ENCODE results near the gene OR10A3.
"Not testable (repeated sequence)": the region's sequence is repeated elsewhere in the genome, so short reads cannot be mapped to it uniquely, and the experiment has no call there.

Gene OR10A3, protein sequence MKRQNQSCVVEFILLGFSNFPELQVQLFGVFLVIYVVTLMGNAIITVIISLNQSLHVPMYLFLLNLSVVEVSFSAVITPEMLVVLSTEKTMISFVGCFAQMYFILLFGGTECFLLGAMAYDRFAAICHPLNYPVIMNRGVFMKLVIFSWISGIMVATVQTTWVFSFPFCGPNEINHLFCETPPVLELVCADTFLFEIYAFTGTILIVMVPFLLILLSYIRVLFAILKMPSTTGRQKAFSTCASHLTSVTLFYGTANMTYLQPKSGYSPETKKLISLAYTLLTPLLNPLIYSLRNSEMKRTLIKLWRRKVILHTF

GRCh38 chr11:7941608-7942007, at the start of gene OR10A3:
TSS of gene OR10A3 (minus strand) at chr11:7941708. CDS start at chr11:7939520, 2,188 bp downstream.
- in situ Hi-C loops (cut with MboI; ENCODE audit: low sequenced_read_pairs), result no loop called here

DNA sequence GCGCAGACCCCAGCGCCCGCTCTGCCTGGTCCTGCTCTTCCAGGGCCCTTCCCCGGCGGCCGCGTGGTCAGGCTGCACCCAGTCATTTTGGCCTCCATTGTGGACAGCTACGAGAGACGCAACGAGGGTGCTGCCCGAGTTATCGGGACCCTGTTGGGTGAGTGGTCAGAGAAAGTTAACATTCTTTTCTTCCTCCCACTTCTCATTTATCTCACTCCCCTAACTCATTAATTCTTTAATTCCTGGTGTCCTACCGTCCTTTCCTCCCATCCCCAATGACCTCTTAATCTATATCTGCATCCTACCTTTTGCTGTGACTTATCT, 46.0 kb upstream of the OR10A3 start:
- in situ Hi-C loops (cut with MboI; ENCODE audit: low sequenced_read_pairs), result not testable (repeated sequence)

DNA sequence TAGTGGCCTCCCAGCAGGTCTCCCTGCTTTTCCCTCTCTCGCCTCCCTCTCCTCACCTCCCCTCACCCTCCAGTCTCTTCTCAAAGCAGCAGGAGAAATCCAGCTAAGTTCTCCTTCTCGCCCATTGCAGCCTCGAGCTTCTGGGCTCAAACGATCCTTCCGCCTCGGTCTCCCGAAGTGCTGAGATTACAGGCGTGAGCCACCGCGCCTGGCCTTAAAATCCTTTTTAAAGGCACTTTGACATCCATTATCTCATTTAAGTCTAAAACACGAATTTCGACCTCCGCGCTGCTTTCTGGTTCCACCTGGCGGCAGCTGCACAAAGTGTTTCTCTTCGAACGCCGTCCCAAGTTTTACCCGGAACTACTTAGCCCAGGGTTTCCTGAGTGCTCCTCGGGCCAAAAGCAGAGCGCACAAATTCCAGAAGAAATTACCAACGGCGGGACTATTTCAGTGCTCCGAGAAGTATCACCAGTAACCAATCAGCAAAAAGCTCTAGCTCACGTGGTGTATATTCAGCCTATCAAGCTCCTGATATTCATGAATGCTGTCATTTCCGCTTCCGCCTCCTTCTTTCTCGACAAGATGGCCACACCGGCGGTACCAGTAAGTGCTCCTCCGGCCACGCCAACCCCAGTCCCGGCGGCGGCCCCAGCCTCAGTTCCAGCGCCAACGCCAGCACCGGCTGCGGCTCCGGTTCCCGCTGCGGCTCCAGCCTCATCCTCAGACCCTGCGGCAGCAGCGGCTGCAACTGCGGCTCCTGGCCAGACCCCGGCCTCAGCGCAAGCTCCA, 45.5 kb upstream of the OR10A3 start, which contains the start of gene EIF3F:
TSS of gene EIF3F (plus strand) at position 570 of the 792 bp plus-strand sequence. CDS start at position 586, 16 bp downstream.
- in situ Hi-C loops (cut with MboI; ENCODE audit: low sequenced_read_pairs), result no loop called here

DNA sequence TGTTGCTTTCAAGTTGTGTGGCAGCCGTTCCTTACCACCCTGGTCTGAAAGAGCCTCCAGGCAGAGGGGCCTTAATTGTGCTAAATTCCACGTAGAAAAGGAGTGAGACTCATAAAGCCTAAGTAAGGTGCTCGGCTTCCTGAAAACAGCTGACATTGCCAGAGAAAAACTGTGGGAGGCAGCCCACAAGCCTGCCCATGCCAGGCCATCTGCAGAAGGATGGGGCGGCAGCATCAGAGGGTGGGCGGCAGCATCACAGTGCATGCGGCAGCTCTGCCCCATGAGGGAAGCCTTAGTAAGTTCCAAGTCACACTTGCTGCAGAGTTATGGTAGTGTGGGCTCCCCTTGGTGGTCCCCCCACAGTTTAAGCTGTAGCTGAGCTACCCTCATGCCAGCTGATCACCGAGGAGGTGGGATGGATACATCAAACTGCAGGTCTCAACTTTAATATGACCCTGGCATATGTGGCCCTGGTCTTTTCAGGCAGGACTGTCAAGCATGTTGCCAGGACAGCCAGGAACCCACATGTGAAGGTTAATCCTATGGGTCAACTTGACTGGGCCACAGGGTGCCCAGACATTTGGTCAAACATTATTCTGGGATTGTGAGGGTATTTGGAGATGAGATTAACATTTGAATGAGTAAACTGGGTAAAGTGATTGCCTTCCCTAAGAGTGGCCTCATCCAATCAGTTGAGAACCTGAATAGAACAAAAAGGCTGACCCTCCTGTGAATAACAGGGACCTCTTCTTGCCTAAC, 42.5 kb upstream of the OR10A3 start:
- in situ Hi-C loops (cut with MboI; ENCODE audit: low sequenced_read_pairs), result no loop called here

GRCh38 chr11:7982582-7983119, 41.1 kb upstream of the OR10A3 start:
- in situ Hi-C loops (cut with MboI; ENCODE audit: low sequenced_read_pairs), result no loop called here

DNA sequence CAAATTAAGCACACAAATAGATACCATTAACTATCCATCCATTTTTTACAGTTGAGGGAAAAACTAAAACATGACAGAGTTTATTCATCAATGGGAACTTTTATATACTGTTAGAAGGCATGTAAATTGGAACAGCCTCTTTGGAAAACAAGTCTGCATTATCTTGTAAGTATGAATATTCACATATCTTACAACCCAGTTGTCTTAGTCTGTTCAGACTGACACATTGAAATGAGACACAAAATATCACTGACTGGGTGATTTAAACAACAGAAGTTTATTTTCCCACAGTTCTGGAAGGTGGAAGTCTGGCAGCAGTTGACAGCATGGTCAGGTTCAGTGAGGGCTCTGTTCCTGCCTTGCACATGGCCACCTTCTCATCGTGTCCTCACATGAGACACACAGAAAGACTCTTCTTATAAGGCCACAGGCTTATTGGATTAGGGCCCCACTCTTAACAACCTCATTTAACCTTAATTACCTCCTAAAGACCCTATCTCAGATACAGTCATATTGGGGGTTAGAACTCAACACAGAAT, 40.2 kb upstream of the OR10A3 start:
- in situ Hi-C loops (cut with MboI; ENCODE audit: low sequenced_read_pairs), result no loop called here

GRCh38 chr11:7977232-7977917, 35.9 kb upstream of the OR10A3 start:
- in situ Hi-C loops (cut with MboI; ENCODE audit: low sequenced_read_pairs), result no loop called here

DNA sequence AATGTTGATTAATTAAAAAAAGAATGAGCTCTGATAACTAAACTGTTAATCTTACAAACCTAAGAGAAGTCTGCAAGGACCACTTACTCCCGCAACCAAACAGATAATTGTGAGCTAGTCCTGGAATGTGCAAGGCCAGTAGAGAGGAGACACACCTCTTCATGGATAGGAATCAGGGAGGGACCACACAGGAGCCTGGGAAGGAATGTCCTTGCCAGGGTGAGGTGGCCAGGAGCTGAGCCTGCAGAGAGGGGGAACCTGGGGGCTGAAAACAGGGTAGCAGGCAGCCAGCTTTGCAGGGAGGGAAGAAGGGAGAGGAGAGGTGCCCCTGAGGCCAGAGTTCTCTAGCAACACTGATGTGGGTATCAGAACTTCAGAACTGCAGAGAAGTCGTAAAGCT, 33.2 kb upstream of the OR10A3 start:
- in situ Hi-C loops (cut with MboI; ENCODE audit: low sequenced_read_pairs), result no loop called here

DNA sequence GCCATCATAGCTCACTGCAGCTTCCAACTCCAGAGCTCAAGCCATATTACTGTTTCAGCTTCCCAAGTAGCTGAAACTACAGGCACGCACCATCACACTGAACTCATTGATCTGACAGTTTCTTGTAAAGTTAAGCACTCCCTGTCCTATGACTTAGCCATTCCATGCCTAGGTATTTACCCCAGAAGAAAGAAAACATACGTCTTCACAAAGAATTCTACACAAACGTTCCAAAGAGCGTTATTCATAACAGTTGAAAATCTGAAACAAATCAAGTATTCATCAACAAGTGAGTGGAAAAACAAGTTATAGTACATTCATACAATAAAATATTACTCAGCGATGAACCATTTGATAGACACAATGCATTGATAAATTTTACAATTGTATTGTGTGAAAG, 31.5 kb upstream of the OR10A3 start:
- in situ Hi-C loops (cut with MboI; ENCODE audit: low sequenced_read_pairs), result no loop called here

DNA sequence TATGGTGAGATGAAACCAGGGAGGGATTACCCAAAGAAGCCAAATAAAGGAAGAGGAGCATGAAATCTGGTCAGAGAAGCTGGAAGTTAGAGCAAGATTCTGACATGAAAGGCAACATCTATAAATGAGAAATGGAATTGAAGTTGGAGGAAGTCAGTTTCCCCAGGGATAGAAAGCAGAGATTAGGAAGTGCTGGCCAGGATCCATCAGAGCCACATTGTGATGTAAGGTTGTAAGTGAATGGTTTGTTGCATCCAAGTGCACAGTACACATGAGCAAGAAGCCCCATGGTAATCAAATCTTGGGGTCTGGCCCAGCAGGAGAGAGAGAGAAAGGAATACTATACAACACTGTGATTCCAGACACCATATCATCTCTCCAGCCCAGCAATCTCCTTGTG, 30.3 kb upstream of the OR10A3 start:
- in situ Hi-C loops (cut with MboI; ENCODE audit: low sequenced_read_pairs), result no loop called here

DNA sequence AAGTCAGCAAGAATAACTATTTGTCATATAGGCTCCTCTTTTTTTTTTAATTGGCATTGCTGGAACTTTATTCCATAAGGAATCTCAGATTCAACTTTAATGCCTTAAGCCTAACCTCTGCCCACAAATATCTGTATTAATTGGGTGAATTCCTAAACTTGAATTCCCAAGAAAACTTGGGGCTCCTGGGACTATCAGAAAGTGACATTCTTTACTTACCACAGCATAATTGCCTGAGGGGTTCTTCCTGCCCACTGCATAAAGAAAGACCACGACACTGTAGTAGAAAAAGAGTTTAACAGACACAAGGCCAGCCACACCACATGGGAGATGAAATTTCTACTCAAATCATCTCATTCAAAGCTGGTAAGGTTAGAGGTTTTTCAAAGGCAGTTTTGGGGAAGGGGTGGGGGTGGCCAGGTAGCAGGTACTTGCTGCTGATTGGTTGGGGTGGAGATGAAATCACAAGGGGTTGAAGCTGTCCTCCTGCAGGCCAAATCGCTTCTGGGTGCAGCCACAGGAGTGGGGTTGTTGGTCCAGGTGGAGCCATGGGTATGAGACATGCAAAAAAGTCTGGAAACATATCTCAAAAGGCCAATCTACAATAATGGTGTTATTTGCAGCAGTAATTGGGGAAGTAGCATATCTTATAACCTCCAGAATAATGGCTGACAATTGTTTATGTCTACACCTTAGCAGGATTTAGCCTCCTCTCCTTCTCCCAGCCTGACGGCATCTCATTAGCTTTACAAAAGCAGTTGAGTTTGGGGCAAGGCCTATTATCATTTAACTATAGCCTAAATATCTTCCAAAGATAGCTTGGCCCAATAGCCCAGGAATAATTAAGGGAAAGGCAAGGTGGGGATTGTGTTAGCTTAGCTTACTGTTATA, 28.5 kb upstream of the OR10A3 start:
- in situ Hi-C loops (cut with MboI; ENCODE audit: low sequenced_read_pairs), result no loop called here

DNA sequence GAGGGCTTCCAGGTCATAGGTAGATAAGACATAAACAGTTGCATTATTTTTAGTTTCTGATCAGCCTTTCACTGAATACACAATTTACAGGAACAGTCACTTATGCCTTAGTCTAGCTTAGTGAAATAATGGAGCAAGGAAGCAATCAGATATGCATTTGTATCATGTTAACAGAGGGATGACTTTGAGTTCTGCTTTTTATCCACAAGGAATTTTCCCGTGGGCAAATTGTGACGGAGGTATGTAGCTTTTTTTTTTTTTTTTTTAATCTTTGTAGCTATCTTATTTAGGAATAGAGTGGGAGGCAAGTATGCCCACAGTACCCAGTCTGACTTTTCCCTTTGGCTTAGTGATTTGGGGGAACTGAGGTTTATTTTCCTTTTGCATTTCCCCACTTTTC, 27.2 kb upstream of the OR10A3 start:
- in situ Hi-C loops (cut with MboI; ENCODE audit: low sequenced_read_pairs), result no loop called here

DNA sequence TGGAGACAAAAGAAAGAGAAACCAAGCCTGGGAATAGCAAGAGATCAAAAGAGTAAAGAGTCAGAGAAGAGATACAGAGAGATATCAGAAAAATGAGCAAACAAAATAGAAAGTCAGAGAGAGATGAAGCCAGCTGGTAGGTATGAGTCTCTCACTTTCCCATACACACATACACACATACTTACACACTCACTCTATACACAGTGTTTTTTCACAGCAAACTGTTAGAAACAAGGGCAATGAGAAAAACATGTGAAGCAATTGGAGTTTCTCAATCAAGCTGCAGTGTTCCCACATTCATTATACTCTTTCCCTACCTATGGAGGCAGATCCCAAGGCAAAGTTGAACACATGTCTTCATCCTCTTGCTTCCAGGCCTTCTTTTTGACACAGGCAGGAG, 26.3 kb upstream of the OR10A3 start:
- in situ Hi-C loops (cut with MboI; ENCODE audit: low sequenced_read_pairs), result no loop called here

DNA sequence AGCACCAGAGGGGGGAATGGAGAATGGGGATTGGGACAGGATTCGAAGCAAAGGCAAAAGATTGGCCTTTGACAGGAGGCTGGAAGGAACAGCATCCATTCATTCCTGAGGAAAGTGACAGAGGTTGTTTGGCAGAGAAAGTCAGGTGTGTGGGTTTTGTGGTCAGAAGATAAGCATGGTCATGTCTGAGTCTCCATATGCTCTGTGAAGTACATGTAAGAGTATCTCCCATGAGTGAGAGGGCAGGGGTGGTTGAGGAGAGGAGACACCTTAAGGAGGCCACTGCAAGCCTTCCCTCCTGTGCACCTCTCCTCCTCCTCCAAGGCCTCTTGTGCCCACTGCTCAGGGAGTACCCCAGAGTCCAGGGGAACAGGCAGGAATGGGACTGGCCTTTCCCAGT, 25.6 kb upstream of the OR10A3 start:
- in situ Hi-C loops (cut with MboI; ENCODE audit: low sequenced_read_pairs), result no loop called here

GRCh38 chr11:7965386-7965785, 23.9 kb upstream of the OR10A3 start, which contains the start of gene NLRP10:
TSS of gene NLRP10 (minus strand) at chr11:7965447. CDS start at chr11:7963495, 1,952 bp downstream.
- in situ Hi-C loops (cut with MboI; ENCODE audit: low sequenced_read_pairs), result no loop called here

DNA sequence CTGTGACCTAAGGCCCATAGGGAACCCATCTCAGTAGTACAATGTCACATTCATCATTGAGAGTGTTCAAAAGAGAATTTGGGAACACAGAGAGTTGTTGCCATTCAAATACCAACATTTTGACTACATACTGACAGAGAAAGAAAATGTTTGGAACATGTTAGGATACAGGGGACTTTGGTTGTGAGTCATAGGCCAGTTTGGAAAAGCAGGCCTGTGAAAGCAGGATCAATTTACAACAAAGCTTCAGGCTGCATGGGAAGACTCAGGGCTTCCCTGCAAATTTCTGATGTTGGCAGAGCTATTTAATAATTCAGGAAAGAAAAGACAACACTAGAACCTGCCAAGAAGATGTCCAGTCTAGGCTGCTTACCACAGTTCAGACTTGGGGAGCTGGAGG, 23.4 kb upstream of the OR10A3 start:
- in situ Hi-C loops (cut with MboI; ENCODE audit: low sequenced_read_pairs), result no loop called here

DNA sequence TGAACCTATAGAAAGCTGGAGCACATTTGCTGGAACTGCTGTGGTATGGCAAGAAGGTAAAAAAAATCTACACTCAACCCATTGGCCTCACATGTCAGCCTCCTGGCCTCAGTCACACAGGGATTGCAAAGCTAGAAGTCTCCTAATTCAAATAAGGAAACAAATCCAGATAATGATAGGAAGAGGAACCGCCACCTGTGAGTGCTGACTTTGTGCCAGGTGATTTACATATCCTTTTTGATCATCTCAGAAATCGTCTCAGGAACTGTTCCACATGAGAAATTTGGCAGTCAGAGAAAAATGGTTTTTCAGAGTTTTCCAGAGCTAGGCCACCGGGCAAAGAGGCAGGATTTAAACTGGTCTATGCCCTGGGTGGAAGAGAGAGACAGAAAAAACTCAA, 22.8 kb upstream of the OR10A3 start:
- in situ Hi-C loops (cut with MboI; ENCODE audit: low sequenced_read_pairs), result no loop called here

DNA sequence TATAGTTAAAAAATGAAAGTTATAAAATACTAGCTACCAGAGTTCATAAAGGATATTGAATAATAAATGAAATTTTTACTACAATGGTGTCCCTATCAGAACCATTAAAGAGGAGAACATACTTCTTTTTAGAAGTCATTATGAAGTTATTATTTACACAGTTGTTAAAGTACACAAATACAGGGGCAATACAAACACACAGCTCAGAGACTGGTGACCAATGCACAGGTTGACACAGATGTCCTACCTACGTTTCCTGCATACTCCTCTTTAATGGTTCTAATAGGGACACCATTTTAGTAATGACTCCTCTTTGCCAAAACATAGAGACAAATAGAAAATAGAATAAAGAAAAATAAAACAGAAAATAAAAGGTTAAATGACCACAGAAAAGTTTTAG, 13.7 kb upstream of the OR10A3 start:
- in situ Hi-C loops (cut with MboI; ENCODE audit: low sequenced_read_pairs), result no loop called here

DNA sequence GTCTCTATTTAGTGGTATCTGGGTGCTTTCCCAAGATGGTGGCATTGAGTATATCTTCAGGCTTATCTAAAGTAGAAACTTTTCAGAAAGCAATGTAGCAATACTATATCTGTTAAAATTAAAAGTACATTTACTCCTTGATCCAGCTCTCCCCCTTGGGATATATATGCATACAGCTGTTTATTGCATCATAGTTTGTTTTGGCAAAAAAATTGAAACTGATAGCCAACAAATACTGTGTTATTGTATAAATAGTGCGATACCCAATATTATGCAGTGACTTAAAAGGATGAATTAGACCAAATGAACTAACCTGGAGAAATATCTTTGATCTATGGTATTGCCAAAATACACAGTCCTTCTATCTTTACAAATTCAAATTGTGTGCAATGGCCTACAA, 8.4 kb upstream of the OR10A3 start:
- in situ Hi-C loops (cut with MboI; ENCODE audit: low sequenced_read_pairs), result no loop called here

Measured in hTERT RPE-1 (cell line).